Activated B cell treated with CpG ODN at 0.5 μM for 24 hours (primary cell): ENCODE results near the gene RASL10A. TPM values are rescaled to one million over a fixed set of nuclear protein-coding genes. Genes with fewer than 3 reads are reported as not detected.
"Not testable (repeated sequence)": the region's sequence is repeated elsewhere in the genome, so short reads cannot be mapped to it uniquely, and the experiment has no call there.

ENCODE experiments used
- ATAC-seq: fragments of 200-7000 bp; cut with Tn5 transposase; one replicate; pipeline ENCODE4 v1.10.0; 2021; ENCODE audit warnings: low read depth, mild to moderate bottlenecking, moderate library complexity
- CTCF ChIA-PET: fragments of 350-600 bp; sonication (Branson Sonifier 250); formaldehyde crosslinking; loops from one replicate; lab custom pipeline; 2021; ENCODE audit warnings: antibody characterized with exemption; lab: Charles Lee
- POLR2A ChIA-PET: fragments of 350-600 bp; sonication (Branson Sonifier 250); formaldehyde crosslinking; loops from one replicate; lab custom pipeline; 2021; ENCODE audit warnings: antibody characterized with exemption; lab: Charles Lee
- DNase-seq: peaks from one replicate; pipeline ENCODE4 v3.0.0; 2022
- H3K27ac Mint-ChIP-seq: one replicate; pipeline ENCODE4 v1.8.0; 2020; ENCODE audit warnings: mixed read lengths
- H3K27me3 Mint-ChIP-seq: one replicate; pipeline ENCODE4 v1.8.0; 2021; ENCODE audit warnings: mixed read lengths
- H3K36me3 Mint-ChIP-seq: one replicate; pipeline ENCODE4 v1.8.0; 2021; ENCODE audit warnings: low read depth, mixed read lengths
- H3K4me1 Mint-ChIP-seq: one replicate; pipeline ENCODE4 v1.8.0; 2021; ENCODE audit warnings: mixed read lengths
- H3K4me3 Mint-ChIP-seq: one replicate; pipeline ENCODE4 v1.8.0; 2020; ENCODE audit warnings: mild to moderate bottlenecking, mixed read lengths
- H3K9me3 Mint-ChIP-seq: one replicate; pipeline ENCODE4 v1.8.0; 2020; ENCODE audit warnings: mixed read lengths
- CTCF ChIP-seq: fragments of 200-600 bp; IDR thresholded peaks from one replicate; pipeline ENCODE4 v1.8.0; 2022; ENCODE audit warnings: antibody characterized with exemption, mild to moderate bottlenecking
- intact Hi-C: fragments of 100-400 bp; cut with micrococcal nuclease; formaldehyde crosslinking; loops from one replicate; pipeline ENCODE4 v1.15.1; 2024
- total RNA-seq: library from RNA; stranded (reverse); gene quantifications from 2 replicates; pipeline ENCODE4 v1.2.3, GENCODE V29; 2022

The RASL10A gene
- total RNA-seq, result 0.98 and 1.0 TPM in 2 replicates

GRCh38 chr22:29315286-29316140 lies at the start of gene RASL10A:
Gene RASL10A, minus strand, starts transcription at chr22:29315697. Its CDS starts 451 bp downstream, at chr22:29315246.
- intact Hi-C loops, result no loop called here
- peaks cover 34% of the 10 kb centered on the region for H3K27me3 Mint-ChIP-seq
- ATAC-seq, result no peak
- TF ChIP-seq CTCF, result no peak
- DNase-seq, result no peak
- ChIA-PET CTCF (no interaction called here), POLR2A (no interaction called here)
- no peaks in the 10 kb centered on the region for H3K36me3 Mint-ChIP-seq
- peak within 1 kb of the TSS; percentile 52 for H3K4me3 Mint-ChIP-seq
- peaks cover 31% of the 10 kb centered on the region for H3K4me1 Mint-ChIP-seq
- no peak within 1 kb of the TSS for H3K27ac Mint-ChIP-seq
- H3K9me3 Mint-ChIP-seq, result no peaks in the 10 kb centered on the region

GRCh38 chr22:29359469-29359868 lies 44.0 kb upstream of the RASL10A start:
- POLR2A ChIA-PET, result no interaction called here
- peak overlapping the region; percentile 24 for H3K27ac Mint-ChIP-seq
- ATAC-seq (no peak), DNase-seq (no peak)
- peaks cover 72% of the 10 kb centered on the region for H3K36me3 Mint-ChIP-seq
- H3K4me1 Mint-ChIP-seq, result peaks cover 19% of the 10 kb centered on the region
- CTCF ChIA-PET, result no interaction called here
- H3K27me3 Mint-ChIP-seq, result no peaks in the 10 kb centered on the region
- TF ChIP-seq CTCF, result no peak
- H3K4me3 Mint-ChIP-seq, result no peak overlapping the region
- H3K9me3 Mint-ChIP-seq, result no peaks in the 10 kb centered on the region
- intact Hi-C loops, result no loop called here

- CTCF ChIA-PET, POLR2A ChIA-PET, H3K4me3 Mint-ChIP-seq, H3K27ac Mint-ChIP-seq, H3K27me3 Mint-ChIP-seq, H3K9me3 Mint-ChIP-seq, intact Hi-C loops, ATAC-seq, H3K4me1 Mint-ChIP-seq, DNase-seq: not testable (repeated sequence)
- peaks cover 85% of the 10 kb centered on the region for H3K36me3 Mint-ChIP-seq
These were observed 41.8 kb upstream of the RASL10A start for GRCh38 chr22:29357193-29357890.

- H3K36me3 Mint-ChIP-seq, result peaks cover 89% of the 10 kb centered on the region
- CTCF ChIA-PET, result no interaction called here
- H3K27ac Mint-ChIP-seq, result no peak overlapping the region
These were observed 38.4 kb upstream of the RASL10A start for GRCh38 chr22:29353860-29354259.

GRCh38 chr22:29353286-29353685 lies 37.8 kb upstream of the RASL10A start:
- CTCF ChIA-PET, result no interaction called here
- Mint-ChIP-seq H3K27me3 (no peaks in the 10 kb centered on the region), H3K27ac (no peak overlapping the region), H3K4me3 (no peak overlapping the region), H3K4me1 (no peaks in the 10 kb centered on the region), H3K9me3 (no peaks in the 10 kb centered on the region), H3K36me3 (peaks cover 89% of the 10 kb centered on the region)
- no peak for ATAC-seq
- intact Hi-C loops, result no loop called here
- TF ChIP-seq CTCF, result no peak
- DNase-seq, result no peak
- POLR2A ChIA-PET, result no interaction called here

More at GRCh38 chr22:29353860-29354259, 38.4 kb upstream of the RASL10A start:
- TF ChIP-seq CTCF, result no peak
- H3K27me3 Mint-ChIP-seq, result no peaks in the 10 kb centered on the region
- intact Hi-C loops, result no loop called here
- no peaks in the 10 kb centered on the region for H3K9me3 Mint-ChIP-seq
- H3K4me1 Mint-ChIP-seq, result no peaks in the 10 kb centered on the region
- POLR2A ChIA-PET, result no interaction called here
- ATAC-seq, result no peak
- no peak for DNase-seq
- H3K4me3 Mint-ChIP-seq, result no peak overlapping the region
